GM12878 (cell line): Measurements from ENCODE around the gene ZBTB4. TPM values are rescaled to one million over a fixed set of nuclear protein-coding genes. Genes with fewer than 3 reads are reported as not detected.

Experiments
- ATAC-seq: fragments of 200-7000 bp; cut with Tn5 transposase; 3 replicates; pipeline ENCODE4 v1.9.1; 2020; ENCODE audit warnings: mild to moderate bottlenecking, moderate library complexity
- BruUV-seq: library from RNA; stranded (reverse); fragments of 400-500 nt; replicated peaks from 2 replicates; lab custom pipeline; 2021; lab: Mats Ljungman, UMichigan
- CTCF ChIA-PET: fragments of 300-600 bp; sonication (Branson Sonifier 250); formaldehyde crosslinking; extraction: SDS; loops from one replicate; lab custom pipeline; 2021; ENCODE audit warnings: inconsistent platforms; lab: Yijun Ruan, JAX
- POLR2A ChIA-PET: fragments of 350-600 bp; formaldehyde crosslinking; extraction: SDS; loops from one replicate; lab custom pipeline; 2021; ENCODE audit warnings: inconsistent platforms; lab: Charles Lee
- RAD21 ChIA-PET: fragments of 300-600 bp; sonication (Branson Sonifier 250); formaldehyde crosslinking; loops from one replicate; lab custom pipeline; 2023; ENCODE audit warnings: antibody characterized with exemption; ENCODE audit not compliant: unreplicated experiment; lab: Charles Lee
- SMC1A ChIA-PET: fragments of 300-600 bp; sonication (Branson Sonifier 250); formaldehyde crosslinking; loops from one replicate; lab custom pipeline; 2023; ENCODE audit not compliant: unreplicated experiment, uncharacterized antibody; lab: Charles Lee
- DNase-seq: peaks from one replicate; pipeline ENCODE4 v3.0.0-alpha.2; 2011; ENCODE audit warnings: low read depth, low spot score
- FAIRE-seq: peaks from 3 replicates; lab custom pipeline; 2011; peaks lifted over from hg19 to GRCh38; lab: Jason Lieb, UNC
- H2AFZ ChIP-seq: 2 replicates; pipeline ENCODE4 v1.6.0; 2011; ENCODE audit warnings: low read depth, low read length, control low read depth; ENCODE audit not compliant: control insufficient read depth
- H3K27ac ChIP-seq: 2 replicates; pipeline ENCODE4 v1.5.1; 2011; ENCODE audit warnings: control low read depth; ENCODE audit not compliant: control insufficient read depth, insufficient read depth
- H3K27me3 ChIP-seq, 2 experiments: replicated peaks in 1 of 2; 2 replicates each; pipeline versions ENCODE4 v1.6.0 to v1.6.1; 2011; ENCODE audit warnings: low read length in 1 of 2; ENCODE audit not compliant: control insufficient read depth in 2 of 2, insufficient read depth in 2 of 2
- H3K36me3 ChIP-seq, 2 experiments: 2 replicates each; pipeline ENCODE4 v1.5.1; 2011; ENCODE audit warnings: low read length in 1 of 2; ENCODE audit not compliant: control insufficient read depth in 2 of 2, insufficient read depth in 2 of 2
- H3K4me1 ChIP-seq: 2 replicates; pipeline ENCODE4 v1.6.1; 2011; ENCODE audit warnings: mild to moderate bottlenecking, low read length, moderate library complexity, mixed read lengths; ENCODE audit not compliant: control insufficient read depth, insufficient read depth
- H3K4me2 ChIP-seq: 2 replicates; pipeline ENCODE4 v1.6.0; 2011; ENCODE audit warnings: control low read depth; ENCODE audit not compliant: control insufficient read depth, insufficient read depth
- H3K4me3 ChIP-seq: fragments of 200-600 bp; sonication (generic); 2 replicates; pipeline ENCODE4 v1.5.1; 2016
- H3K79me2 ChIP-seq: 2 replicates; pipeline ENCODE4 v1.6.0; 2011; ENCODE audit warnings: low read length; ENCODE audit not compliant: control insufficient read depth, insufficient read depth
- H3K9ac ChIP-seq: 2 replicates; pipeline ENCODE4 v1.8.0; 2011; ENCODE audit warnings: low read length, control low read depth, mixed read lengths; ENCODE audit not compliant: control insufficient read depth, insufficient read depth
- H3K9me3 ChIP-seq: replicated peaks from 3 replicates; pipeline ENCODE4 v1.5.1; 2011; ENCODE audit warnings: mild to moderate bottlenecking, low read length; ENCODE audit not compliant: control insufficient read depth, insufficient read depth
- H4K20me1 ChIP-seq: 2 replicates; pipeline ENCODE4 v1.6.0; 2011; ENCODE audit not compliant: control insufficient read depth, insufficient read depth
- CHD1 ChIP-seq: IDR thresholded peaks from 2 replicates; pipeline ENCODE4 v1.6.1; 2012; ENCODE audit warnings: low read depth, low read length, improper control_type of control experiment
- CHD4 ChIP-seq: fragments of 200-600 bp; sonication (generic); IDR thresholded peaks from 2 replicates; pipeline ENCODE4 v1.6.1; 2016; ENCODE audit warnings: mild to moderate bottlenecking
- IKZF2 ChIP-seq, 2 experiments: fragments of 450-650 bp; IDR thresholded peaks; 2 replicates each; pipeline ENCODE4 v1.6.1; 2017; ENCODE audit warnings: mild to moderate bottlenecking in 2 of 2, moderate library complexity in 2 of 2
- MYB ChIP-seq: fragments of 150-350 bp; IDR thresholded peaks from 2 replicates; pipeline ENCODE4 v1.6.1; 2014; ENCODE audit warnings: mild to moderate bottlenecking, low read depth, low read length, borderline replicate concordance
- NR2C2 ChIP-seq: IDR thresholded peaks from 2 replicates; pipeline ENCODE4 v1.6.1; 2011; ENCODE audit warnings: borderline replicate concordance, low read depth; ENCODE audit not compliant: control insufficient read depth, insufficient read length
- RCOR1 ChIP-seq: conservative IDR thresholded peaks from 2 replicates; pipeline ENCODE4 v1.6.1; 2012; ENCODE audit warnings: low read depth, low read length, improper control_type of control experiment
- SIX5 ChIP-seq: IDR thresholded peaks from 2 replicates; pipeline ENCODE4 v1.6.1; 2011; ENCODE audit warnings: mild to moderate bottlenecking, low read depth, low read length, moderate library complexity; ENCODE audit not compliant: severe bottlenecking
- SREBF1 ChIP-seq: IDR thresholded peaks from 2 replicates; pipeline ENCODE4 v1.6.1; 2012; ENCODE audit warnings: mild to moderate bottlenecking, low read length
- TCF3 ChIP-seq: IDR thresholded peaks from 2 replicates; pipeline ENCODE4 v1.6.1; 2012; ENCODE audit warnings: low read depth, mild to moderate bottlenecking, low read length, borderline replicate concordance; ENCODE audit not compliant: insufficient read depth
- ZNF274 ChIP-seq: IDR thresholded peaks from one replicate; pipeline ENCODE4 v1.8.0; 2011; ENCODE audit not compliant: insufficient read length, insufficient read depth
- WGBS: methylation state at CpG from one replicate; pipeline ENCODE4 v1.1.6; 2016; ENCODE audit warnings: low lambda C conversion rate; ENCODE audit not compliant: insufficient replicate concordance, insufficient coverage; ENCODE audit errors: missing lambda C conversion rate; 5-methylcytosine and 5-hydroxymethylcytosine counted together
- in situ Hi-C: fragments of 300-500 bp; cut with MboI; formaldehyde crosslinking; loops from 9 replicates; pipeline ENCODE4 v1.14.3; 2018; ENCODE audit warnings: mixed read lengths
- intact Hi-C: fragments of 100-400 bp; cut with micrococcal nuclease; formaldehyde crosslinking; loops from one replicate; pipeline ENCODE4 v1.14.2; 2022; ENCODE audit not compliant: unreplicated experiment
- polyA plus RNA-seq, 11 experiments: library from polyadenylated mRNA; depleted of rRNA in 4 of 11; unstranded in 6 of 11; stranded (reverse) in 5 of 11; fragments of >200 nt; fragmentation: Nextera tagmentation in 4 of 11; fragmentation: Illumina TruSeq in 1 of 11; extraction: Ambion mirVana in 4 of 11; extraction: Trizol in 1 of 11; gene quantifications; 1 replicate in 1 of 11; 2 replicates in 10 of 11; pipeline versions ENCODE4 v1.2.1 to v1.2.3, GENCODE V29; 2011 to 2016; ENCODE audit warnings: inconsistent platforms in 2 of 11, missing spikeins in 2 of 11, low read depth in 1 of 11
- total RNA-seq, 4 experiments: library from RNA; depleted of rRNA in 3 of 4; stranded (reverse); fragments of >200 nt in 3 of 4; fragmentation: Illumina TruSeq in 1 of 4; extraction: Trizol in 1 of 4; gene quantifications; 2 replicates each; pipeline versions ENCODE4 v1.2.1 to v1.2.3, GENCODE V29; 2013 to 2021
- TF ChIP-seq, protein P1 (sequence below): IDR thresholded peaks from 2 replicates; pipeline ENCODE4 v1.6.1; 2011; ENCODE audit warnings: low read depth, low read length, improper control_type of control experiment, borderline replicate concordance
- TF ChIP-seq, protein P2 (sequence below): IDR thresholded peaks from 2 replicates; pipeline ENCODE4 v1.6.1; 2012; ENCODE audit warnings: improper control_type of control experiment, low read depth, low read length; ENCODE audit not compliant: insufficient replicate concordance

The ZBTB4 gene
- total and polyA plus RNA-seq, 10 of the 15 experiments (the other 5 are each of a cell fraction or from before 2014, with no cell fraction given): 2.0 to 14.9 (median 6.9) TPM

DNA sequence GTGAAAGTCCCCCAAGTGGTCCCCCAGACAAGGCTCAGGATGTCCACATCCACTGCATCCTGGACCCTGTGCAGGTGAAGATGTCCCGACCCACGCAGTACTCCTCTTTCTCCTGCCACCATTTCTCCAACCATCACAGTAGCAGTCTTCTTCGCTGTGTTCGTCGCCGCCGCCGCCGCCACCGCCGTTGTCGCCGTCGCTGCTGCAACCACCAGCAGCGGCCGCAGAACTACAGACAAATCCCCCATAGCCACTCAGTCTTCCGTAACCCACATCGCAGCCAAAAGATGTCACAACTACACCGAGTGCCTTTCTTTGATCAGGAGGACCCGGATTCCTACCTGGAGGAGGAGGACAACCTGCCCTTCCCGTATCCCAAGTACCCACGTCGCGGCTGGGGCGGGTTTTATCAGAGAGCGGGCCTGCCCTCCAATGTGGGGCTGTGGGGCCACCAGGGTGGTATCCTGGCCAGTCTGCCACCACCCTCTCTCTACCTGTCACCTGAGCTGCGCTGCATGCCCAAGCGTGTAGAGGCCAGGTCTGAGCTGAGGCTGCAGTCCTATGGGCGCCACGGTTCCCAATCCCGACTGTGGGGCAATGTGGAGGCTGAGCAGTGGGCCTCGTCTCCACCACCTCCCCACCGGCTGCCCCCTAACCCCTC, 53.1 kb downstream of the ZBTB4 start:
- in situ Hi-C loops: no loop called here
- no TSS peak for BruUV-seq

DNA sequence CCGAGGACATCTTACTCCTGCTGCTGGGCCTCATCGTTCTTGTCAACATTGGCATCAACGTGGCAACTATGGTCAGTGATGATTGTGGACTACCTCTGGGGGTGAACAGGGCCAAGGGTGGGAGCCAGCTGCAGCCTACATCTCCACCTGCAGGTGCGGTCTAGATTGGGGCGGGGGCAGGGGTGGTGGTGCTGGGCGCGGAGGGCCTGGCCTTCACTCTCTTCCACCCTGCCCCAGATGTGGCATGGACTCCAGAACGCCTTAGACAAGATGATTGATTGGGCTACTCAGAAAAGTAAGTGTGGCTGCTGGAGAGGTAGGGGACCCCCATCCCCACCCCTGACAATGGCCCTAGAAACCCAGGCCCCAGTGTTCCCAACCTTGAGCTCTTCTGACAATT, 53.7 kb downstream of the ZBTB4 start:
- intact Hi-C loops: no loop called here
- POLR2A ChIA-PET: no interaction called here
- TF ChIP-seq NR2C2: no peak
- TF ChIP-seq, protein P1, sequence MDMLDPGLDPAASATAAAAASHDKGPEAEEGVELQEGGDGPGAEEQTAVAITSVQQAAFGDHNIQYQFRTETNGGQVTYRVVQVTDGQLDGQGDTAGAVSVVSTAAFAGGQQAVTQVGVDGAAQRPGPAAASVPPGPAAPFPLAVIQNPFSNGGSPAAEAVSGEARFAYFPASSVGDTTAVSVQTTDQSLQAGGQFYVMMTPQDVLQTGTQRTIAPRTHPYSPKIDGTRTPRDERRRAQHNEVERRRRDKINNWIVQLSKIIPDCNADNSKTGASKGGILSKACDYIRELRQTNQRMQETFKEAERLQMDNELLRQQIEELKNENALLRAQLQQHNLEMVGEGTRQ: no peak
- no peak for TF ChIP-seq SREBF1
- TF ChIP-seq, protein P2, sequence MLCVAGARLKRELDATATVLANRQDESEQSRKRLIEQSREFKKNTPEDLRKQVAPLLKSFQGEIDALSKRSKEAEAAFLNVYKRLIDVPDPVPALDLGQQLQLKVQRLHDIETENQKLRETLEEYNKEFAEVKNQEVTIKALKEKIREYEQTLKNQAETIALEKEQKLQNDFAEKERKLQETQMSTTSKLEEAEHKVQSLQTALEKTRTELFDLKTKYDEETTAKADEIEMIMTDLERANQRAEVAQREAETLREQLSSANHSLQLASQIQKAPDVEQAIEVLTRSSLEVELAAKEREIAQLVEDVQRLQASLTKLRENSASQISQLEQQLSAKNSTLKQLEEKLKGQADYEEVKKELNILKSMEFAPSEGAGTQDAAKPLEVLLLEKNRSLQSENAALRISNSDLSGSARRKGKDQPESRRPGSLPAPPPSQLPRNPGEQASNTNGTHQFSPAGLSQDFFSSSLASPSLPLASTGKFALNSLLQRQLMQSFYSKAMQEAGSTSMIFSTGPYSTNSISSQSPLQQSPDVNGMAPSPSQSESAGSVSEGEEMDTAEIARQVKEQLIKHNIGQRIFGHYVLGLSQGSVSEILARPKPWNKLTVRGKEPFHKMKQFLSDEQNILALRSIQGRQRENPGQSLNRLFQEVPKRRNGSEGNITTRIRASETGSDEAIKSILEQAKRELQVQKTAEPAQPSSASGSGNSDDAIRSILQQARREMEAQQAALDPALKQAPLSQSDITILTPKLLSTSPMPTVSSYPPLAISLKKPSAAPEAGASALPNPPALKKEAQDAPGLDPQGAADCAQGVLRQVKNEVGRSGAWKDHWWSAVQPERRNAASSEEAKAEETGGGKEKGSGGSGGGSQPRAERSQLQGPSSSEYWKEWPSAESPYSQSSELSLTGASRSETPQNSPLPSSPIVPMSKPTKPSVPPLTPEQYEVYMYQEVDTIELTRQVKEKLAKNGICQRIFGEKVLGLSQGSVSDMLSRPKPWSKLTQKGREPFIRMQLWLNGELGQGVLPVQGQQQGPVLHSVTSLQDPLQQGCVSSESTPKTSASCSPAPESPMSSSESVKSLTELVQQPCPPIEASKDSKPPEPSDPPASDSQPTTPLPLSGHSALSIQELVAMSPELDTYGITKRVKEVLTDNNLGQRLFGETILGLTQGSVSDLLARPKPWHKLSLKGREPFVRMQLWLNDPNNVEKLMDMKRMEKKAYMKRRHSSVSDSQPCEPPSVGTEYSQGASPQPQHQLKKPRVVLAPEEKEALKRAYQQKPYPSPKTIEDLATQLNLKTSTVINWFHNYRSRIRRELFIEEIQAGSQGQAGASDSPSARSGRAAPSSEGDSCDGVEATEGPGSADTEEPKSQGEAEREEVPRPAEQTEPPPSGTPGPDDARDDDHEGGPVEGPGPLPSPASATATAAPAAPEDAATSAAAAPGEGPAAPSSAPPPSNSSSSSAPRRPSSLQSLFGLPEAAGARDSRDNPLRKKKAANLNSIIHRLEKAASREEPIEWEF: no peak
- TF ChIP-seq ZNF274: no peak
- no peak for TF ChIP-seq IKZF2 (IDR thresholded peaks at IDR 0.05)
- no peak for TF ChIP-seq RCOR1
- no peak for TF ChIP-seq SIX5
- no peak for TF ChIP-seq CHD1
- TF ChIP-seq TCF3: no peak

More for the DNA sequence above, 53.1 kb downstream of the ZBTB4 start:
- FAIRE-seq (no peak), DNase-seq (no peak), ATAC-seq (no peak)
- CTCF ChIA-PET: interaction anchor here (0.8 kb wide), 1 partner anchor 70 kb away, joined by 3 read pairs; no protein-coding TSS in a partner anchor
- Histone ChIP-seq H3K4me1 (no peaks in the 10 kb centered on the region), H3K27ac (no peak overlapping the region), H3K9ac (no peak overlapping the region), H3K4me2 (no peak overlapping the region)
- POLR2A ChIA-PET: no interaction called here
- intact Hi-C loops: no loop called here
- 67% methylated on average over 33 of the region's 33 CpGs for WGBS
- TF ChIP-seq CHD4 (no peak), MYB (no peak)
- TF ChIP-seq, all 136 proteins: peak for 0
- no peaks in the 10 kb centered on the region for H3K9me3 ChIP-seq
- no peaks in the 10 kb centered on the region for H4K20me1 ChIP-seq
- H3K27me3 ChIP-seq: no peaks in the 10 kb centered on the region; a peak in 1 of 4 replicates
- no peaks in the 10 kb centered on the region for H3K36me3 ChIP-seq
- RAD21 ChIA-PET: no interaction called here
- SMC1A ChIA-PET: no interaction called here
- H3K4me3 ChIP-seq: no peak overlapping the region
- no peaks in the 10 kb centered on the region for H3K79me2 ChIP-seq
- no peak overlapping the region for H2AFZ ChIP-seq

More for the DNA sequence above, 53.7 kb downstream of the ZBTB4 start:
- Histone ChIP-seq H3K27me3 (no peaks in the 10 kb centered on the region; a peak in 1 of 4 replicates), H3K4me3 (no peak overlapping the region), H4K20me1 (no peaks in the 10 kb centered on the region), H3K4me1 (no peaks in the 10 kb centered on the region), H3K9me3 (no peaks in the 10 kb centered on the region), H3K36me3 (no peaks in the 10 kb centered on the region), H3K4me2 (no peak overlapping the region), H3K27ac (no peak overlapping the region), H2AFZ (no peak overlapping the region), H3K9ac (no peak overlapping the region), H3K79me2 (no peaks in the 10 kb centered on the region)
- in situ Hi-C loops: no loop called here
- ATAC-seq: no peak
- RAD21 ChIA-PET: no interaction called here
- no TSS peak for BruUV-seq
- no peak for DNase-seq
- CTCF ChIA-PET: no interaction called here
- FAIRE-seq: no peak
- SMC1A ChIA-PET: no interaction called here
- 66% methylated on average over 8 of the region's 8 CpGs for WGBS
